Renal pelvis (tissue), 4 donors: ENCODE results near the gene TPRG1L. TPM values are rescaled to one million over a fixed set of nuclear protein-coding genes. Genes with fewer than 3 reads are reported as not detected.

Experiments
- DNase-seq: peaks from one replicate; pipeline ENCODE4 v3.0.0-alpha.2; 2013
- polyA plus RNA-seq, 3 donors: library from polyadenylated mRNA; unstranded; fragments of 120-200 nt; gene quantifications; one replicate each; pipeline ENCODE4 v1.2.1, GENCODE V29; 2013; ENCODE audit not compliant: insufficient read length in 3 of 3

The TPRG1L gene
- polyA plus RNA-seq, 3 donors: 39.8 to 46.1 (median 41.1) TPM

- DNase-seq: no peak
Observed at GRCh38 chr1:3640121-3640837, 15.5 kb downstream of the TPRG1L start.

- no peak for DNase-seq
Observed at GRCh38 chr1:3641046-3641760, 16.4 kb downstream of the TPRG1L start.

- DNase-seq: no peak
Observed at GRCh38 chr1:3641816-3642215, 17.0 kb downstream of the TPRG1L start.

GRCh38 chr1:3642919-3643675 is 18.3 kb downstream of the TPRG1L start:
- DNase-seq: peak; percentile 51

- no peak for DNase-seq
Observed at GRCh38 chr1:3644273-3644672, 19.5 kb downstream of the TPRG1L start.

- DNase-seq: no peak
Observed at GRCh38 chr1:3645247-3645646, 20.4 kb downstream of the TPRG1L start.

GRCh38 chr1:3645666-3646355 is 21.0 kb downstream of the TPRG1L start:
- no peak for DNase-seq

GRCh38 chr1:3646596-3646995 is 21.8 kb downstream of the TPRG1L start:
- no peak for DNase-seq

GRCh38 chr1:3649342-3650247 is 24.8 kb downstream of the TPRG1L start, which contains the start of gene WRAP73:
Gene WRAP73, minus strand, starts transcription at chr1:3650103. Its CDS starts 104 bp downstream, at chr1:3649999.
- peak; percentile 92 for DNase-seq

- no peak for DNase-seq
Observed at GRCh38 chr1:3650248-3651025, 25.6 kb downstream of the TPRG1L start.

- no peak for DNase-seq
Observed at GRCh38 chr1:3651026-3651929, 26.5 kb downstream of the TPRG1L start.

- no peak for DNase-seq
Observed at GRCh38 chr1:3651930-3652547, 27.2 kb downstream of the TPRG1L start, which contains the start of gene TP73. Gene TP73, plus strand, starts transcription at chr1:3652516. Its CDS starts 29,850 bp downstream, at chr1:3682366.

GRCh38 chr1:3652548-3653285 is 27.9 kb downstream of the TPRG1L start:
- DNase-seq: no peak

GRCh38 chr1:3653286-3653618 is 28.4 kb downstream of the TPRG1L start:
- no peak for DNase-seq

- no peak for DNase-seq
Observed at GRCh38 chr1:3654549-3655281, 29.9 kb downstream of the TPRG1L start.

- no peak for DNase-seq
Observed at GRCh38 chr1:3656450-3657095, 31.8 kb downstream of the TPRG1L start.

- no peak for DNase-seq
Observed at GRCh38 chr1:3657096-3657475, 32.3 kb downstream of the TPRG1L start.
